ENCODE results near the gene LIPC.

DNA sequence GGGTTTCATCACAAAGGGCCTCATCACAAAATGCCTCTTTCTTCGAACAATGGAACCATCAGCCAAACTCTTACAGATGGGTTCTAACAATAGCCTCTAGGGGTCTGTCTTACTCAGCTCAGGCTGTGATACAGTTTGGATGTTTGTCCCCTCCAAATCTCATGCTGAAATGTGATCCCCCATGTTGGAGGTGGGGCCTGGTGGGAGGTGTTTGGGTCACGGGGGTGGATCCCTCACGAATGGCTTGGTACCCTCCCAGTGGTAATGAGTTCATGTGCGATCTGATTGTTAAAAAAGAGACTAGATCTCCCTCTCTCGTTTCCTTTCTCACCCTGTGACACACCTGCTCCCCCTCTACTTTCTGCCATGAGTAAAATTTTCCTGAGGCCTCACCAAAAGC is 47.9 kb upstream of the LIPC start:
- no peak for TF ChIP-seq POLR2A (IDR thresholded peaks at IDR 0.05; ENCODE audit: low read length)
- no peak for TF ChIP-seq GATA1 (IDR thresholded peaks at IDR 0.05; ENCODE audit: low read depth, low read length)

All from erythroblast (primary cell).